Testis (tissue), 2 donors: ENCODE measurements around the gene ADORA3.

Experiments
- POLR2A ChIP-seq: fragments of 450-650 bp; IDR thresholded peaks from one replicate; pipeline ENCODE4 v1.6.1; 2017; ENCODE audit warnings: antibody characterized with exemption, mild to moderate bottlenecking, moderate library complexity
- TF ChIP-seq, protein P1 (sequence below), 3 experiments: fragments of 450-650 bp in 2 of 3; fragments of 200-600 bp in 1 of 3; sonication (generic) in 1 of 3; IDR thresholded peaks; one replicate each; pipeline ENCODE4 v1.5.1; 2016 to 2019; ENCODE audit warnings: antibody characterized with exemption in 3 of 3, mild to moderate bottlenecking in 2 of 3, moderate library complexity in 1 of 3

DNA sequence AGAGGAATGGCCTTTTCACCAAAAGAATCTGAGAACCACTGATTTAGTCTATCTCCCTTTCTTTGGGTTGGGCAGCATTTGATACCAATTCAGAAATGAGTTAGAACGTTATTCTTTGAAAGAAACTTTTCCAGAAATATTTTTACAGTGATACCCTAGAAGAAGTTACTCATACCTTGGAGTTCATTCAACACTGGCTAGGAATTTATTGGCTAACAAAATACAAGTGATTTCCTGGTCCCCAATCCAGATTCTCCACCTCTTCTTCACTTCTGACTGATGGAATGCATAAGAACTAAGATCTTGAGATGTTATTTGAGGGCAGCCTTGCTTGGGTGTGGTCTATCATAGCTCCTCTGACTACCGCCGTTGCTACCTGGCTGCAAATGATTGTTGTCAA, 20.3 kb downstream of the ADORA3 start:
- TF ChIP-seq, protein P1, sequence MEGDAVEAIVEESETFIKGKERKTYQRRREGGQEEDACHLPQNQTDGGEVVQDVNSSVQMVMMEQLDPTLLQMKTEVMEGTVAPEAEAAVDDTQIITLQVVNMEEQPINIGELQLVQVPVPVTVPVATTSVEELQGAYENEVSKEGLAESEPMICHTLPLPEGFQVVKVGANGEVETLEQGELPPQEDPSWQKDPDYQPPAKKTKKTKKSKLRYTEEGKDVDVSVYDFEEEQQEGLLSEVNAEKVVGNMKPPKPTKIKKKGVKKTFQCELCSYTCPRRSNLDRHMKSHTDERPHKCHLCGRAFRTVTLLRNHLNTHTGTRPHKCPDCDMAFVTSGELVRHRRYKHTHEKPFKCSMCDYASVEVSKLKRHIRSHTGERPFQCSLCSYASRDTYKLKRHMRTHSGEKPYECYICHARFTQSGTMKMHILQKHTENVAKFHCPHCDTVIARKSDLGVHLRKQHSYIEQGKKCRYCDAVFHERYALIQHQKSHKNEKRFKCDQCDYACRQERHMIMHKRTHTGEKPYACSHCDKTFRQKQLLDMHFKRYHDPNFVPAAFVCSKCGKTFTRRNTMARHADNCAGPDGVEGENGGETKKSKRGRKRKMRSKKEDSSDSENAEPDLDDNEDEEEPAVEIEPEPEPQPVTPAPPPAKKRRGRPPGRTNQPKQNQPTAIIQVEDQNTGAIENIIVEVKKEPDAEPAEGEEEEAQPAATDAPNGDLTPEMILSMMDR (IDR thresholded peaks at IDR 0.05), result no peak
- TF ChIP-seq POLR2A, result no peak
